GM19452 (cell line): ENCODE data around the gene PRR35.

Experiments
- ATAC-seq: cut with Tn5 transposase; IDR thresholded peaks from one replicate; pipeline ENCODE4 v1.9.1; 2021; ENCODE audit not compliant: unreplicated experiment

Gene PRR35

GRCh38 chr16:560204-560700, at the start of gene PRR35:
Gene PRR35 (plus strand): TSS chr16:560394. CDS start chr16:563295, 2,901 bp downstream.
- ATAC-seq = no peak

GRCh38 chr16:512802-513201, 47.4 kb upstream of the PRR35 start:
- ATAC-seq = no peak

- ATAC-seq = no peak
These were observed 46.2 kb upstream of the PRR35 start for GRCh38 chr16:513950-514349.

- ATAC-seq = no peak
These were observed 44.8 kb upstream of the PRR35 start for GRCh38 chr16:515175-515938.

GRCh38 chr16:515939-516226, 44.3 kb upstream of the PRR35 start:
- ATAC-seq = no peak

- ATAC-seq = no peak
These were observed 43.9 kb upstream of the PRR35 start for GRCh38 chr16:516301-516700.

GRCh38 chr16:518858-519257, 41.3 kb upstream of the PRR35 start:
- no peak for ATAC-seq

GRCh38 chr16:519425-519824, 40.8 kb upstream of the PRR35 start:
- ATAC-seq = no peak

GRCh38 chr16:519841-520687, 40.1 kb upstream of the PRR35 start:
- ATAC-seq = no peak

GRCh38 chr16:520847-521246, 39.3 kb upstream of the PRR35 start:
- ATAC-seq = no peak

GRCh38 chr16:521381-522210, 38.6 kb upstream of the PRR35 start:
- no peak for ATAC-seq

- no peak for ATAC-seq
These were observed 37.7 kb upstream of the PRR35 start for GRCh38 chr16:522320-523096.

GRCh38 chr16:523097-523741, 37.0 kb upstream of the PRR35 start:
- no peak for ATAC-seq

GRCh38 chr16:524274-525040, 35.7 kb upstream of the PRR35 start:
- ATAC-seq = no peak

- no peak for ATAC-seq
These were observed 35.1 kb upstream of the PRR35 start for GRCh38 chr16:525123-525519.

GRCh38 chr16:525520-526180, 34.5 kb upstream of the PRR35 start:
- no peak for ATAC-seq

GRCh38 chr16:526181-527014, 33.8 kb upstream of the PRR35 start:
- no peak for ATAC-seq
